ENCODE data around the gene ADARB2.

ADARB2 gene

DNA sequence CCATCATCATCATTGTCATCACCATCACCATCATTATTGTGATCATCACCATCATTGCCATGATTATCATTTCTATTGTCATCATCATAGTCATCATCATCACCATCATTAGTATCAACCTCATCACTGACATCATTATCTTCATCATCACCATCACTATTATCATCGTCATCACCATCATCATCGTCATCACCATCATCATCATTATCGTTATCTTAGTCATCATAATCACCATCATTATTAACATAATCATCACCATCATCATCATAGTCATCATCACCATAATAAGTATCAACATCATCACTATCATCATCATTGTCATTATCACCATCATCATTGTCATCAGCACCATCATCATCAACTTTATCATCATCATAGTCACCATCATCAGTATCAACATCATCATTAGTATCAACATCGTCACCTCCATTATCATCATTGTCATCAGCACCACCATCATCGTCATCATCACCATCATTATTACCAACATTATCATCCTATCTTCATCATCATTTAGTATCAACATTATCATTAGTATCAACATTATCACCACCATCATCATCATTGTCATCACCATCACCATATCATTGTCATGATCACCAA lies 241.3 kb downstream of the ADARB2 start (continued):
- no peak for TF ChIP-seq ZNF184 (tag by site-specific recombination; IDR thresholded peaks at IDR 0.05)
- no peak for TF ChIP-seq TCF7L2 (IDR thresholded peaks at IDR 0.05; ENCODE audit: borderline replicate concordance, low read depth, low read length)
- TF ChIP-seq ZNF214 (tag by site-specific recombination; IDR thresholded peaks at IDR 0.05; ENCODE audit: borderline replicate concordance) = no peak
- TF ChIP-seq ZNF140 (tag by site-specific recombination; IDR thresholded peaks at IDR 0.05) = no peak

DNA sequence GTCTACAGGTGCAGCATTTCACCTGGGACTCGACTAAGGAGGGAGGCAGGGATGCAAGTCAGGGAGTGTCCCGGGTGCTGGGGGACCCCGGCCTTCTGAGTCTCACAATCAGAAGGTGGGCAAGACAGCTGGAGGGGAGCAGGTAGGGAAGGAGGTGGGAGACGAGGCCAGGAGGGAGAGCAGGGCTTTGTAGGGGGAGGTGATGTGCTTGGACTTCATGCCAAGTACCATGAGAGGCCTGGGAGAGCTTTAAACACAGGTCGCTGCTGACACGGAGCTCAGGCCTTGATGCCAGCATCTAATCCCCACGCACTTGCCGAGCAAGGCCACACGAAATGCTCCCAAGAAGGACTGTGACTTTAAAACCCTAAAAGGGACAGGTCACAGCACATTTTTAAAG lies 244.7 kb downstream of the ADARB2 start:
- no peaks in the 10 kb centered on the region for H3K9me3 ChIP-seq (ENCODE audit: control insufficient read depth, insufficient read depth, low read depth, low read length)
- CTCF ChIA-PET = interaction anchor here (0.6 kb wide), 1 partner anchor 1106 kb away, joined by 4 read pairs; no protein-coding TSS in a partner anchor
- no peak overlapping the region for H3K4me3 ChIP-seq (ENCODE audit: low read depth, low read length)
- TF ChIP-seq ZNF747 (tag by site-specific recombination; IDR thresholded peaks at IDR 0.05) = no peak
- no peak for TF ChIP-seq ZNF560 (tag by site-specific recombination; IDR thresholded peaks at IDR 0.05; ENCODE audit: borderline replicate concordance)
- no peak for TF ChIP-seq MYNN (tag by site-specific recombination; IDR thresholded peaks at IDR 0.05; ENCODE audit: borderline replicate concordance)
- no peak for TF ChIP-seq ZNF23 (tag by site-specific recombination; IDR thresholded peaks at IDR 0.05; ENCODE audit: borderline replicate concordance)
- no peak overlapping the region for H3K27ac ChIP-seq (ENCODE audit: extremely low read depth, low read depth, low read length)
- H3K4me1 ChIP-seq (ENCODE audit: control insufficient read depth, insufficient read depth, low read length) = no peaks in the 10 kb centered on the region
- POLR2A ChIA-PET = no interaction called here
- H3K36me3 ChIP-seq (ENCODE audit: control insufficient read depth in 2 of 2, insufficient read depth in 1 of 2, low read length in 2 of 2) = no peaks in the 10 kb centered on the region

DNA sequence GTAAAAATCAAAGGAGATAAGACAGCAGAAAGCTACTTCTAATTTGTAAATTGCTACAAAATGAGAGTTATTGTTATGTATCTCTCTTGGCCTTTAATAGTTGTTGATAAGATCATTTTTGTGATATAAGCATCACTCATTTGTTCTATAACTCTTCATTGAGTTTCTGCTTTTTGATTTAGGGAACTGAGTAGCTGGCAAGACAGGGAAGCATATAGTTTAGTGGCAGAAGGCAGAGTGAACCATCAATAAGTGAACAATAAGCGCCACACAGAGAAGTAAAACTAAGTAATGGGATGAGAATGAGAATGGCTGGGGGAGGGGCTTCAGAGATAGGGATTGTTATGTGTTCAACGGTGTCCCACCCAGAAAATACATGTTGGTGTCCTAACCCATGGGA lies 245.4 kb downstream of the ADARB2 start:
- H3K9me3 ChIP-seq (ENCODE audit: control insufficient read depth, insufficient read depth, low read depth, low read length) = no peaks in the 10 kb centered on the region
- no peaks in the 10 kb centered on the region for H3K36me3 ChIP-seq (ENCODE audit: control insufficient read depth in 2 of 2, insufficient read depth in 1 of 2, low read length in 2 of 2)
- TF ChIP-seq ZNF175 (tag by site-specific recombination; IDR thresholded peaks at IDR 0.05) (no peak), ZBTB7A (tag by site-specific recombination; IDR thresholded peaks at IDR 0.05; ENCODE audit: low read depth) (no peak), KLF10 (tag by site-specific recombination; IDR thresholded peaks at IDR 0.05) (no peak), ZNF169 (tag by site-specific recombination; IDR thresholded peaks at IDR 0.05) (no peak), ZNF266 (tag by site-specific recombination; IDR thresholded peaks at IDR 0.05; ENCODE audit: low read depth) (no peak), ZNF561 (tag by site-specific recombination; IDR thresholded peaks at IDR 0.05; ENCODE audit: borderline replicate concordance) (no peak), ZNF626 (tag by site-specific recombination; IDR thresholded peaks at IDR 0.05) (no peak), SP2 (tag by site-specific recombination; IDR thresholded peaks at IDR 0.05) (no peak)
- TF ChIP-seq, protein P1, sequence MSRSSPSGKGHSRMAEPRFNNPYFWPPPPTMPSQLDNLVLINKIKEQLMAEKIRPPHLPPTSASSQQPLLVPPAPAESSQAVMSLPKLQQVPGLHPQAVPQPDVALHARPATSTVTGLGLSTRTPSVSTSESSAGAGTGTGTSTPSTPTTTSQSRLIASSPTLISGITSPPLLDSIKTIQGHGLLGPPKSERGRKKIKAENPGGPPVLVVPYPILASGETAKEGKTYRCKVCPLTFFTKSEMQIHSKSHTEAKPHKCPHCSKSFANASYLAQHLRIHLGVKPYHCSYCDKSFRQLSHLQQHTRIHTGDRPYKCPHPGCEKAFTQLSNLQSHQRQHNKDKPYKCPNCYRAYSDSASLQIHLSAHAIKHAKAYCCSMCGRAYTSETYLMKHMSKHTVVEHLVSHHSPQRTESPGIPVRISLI (tag by site-specific recombination; IDR thresholded peaks at IDR 0.05) = no peak
- TF ChIP-seq, protein P2, sequence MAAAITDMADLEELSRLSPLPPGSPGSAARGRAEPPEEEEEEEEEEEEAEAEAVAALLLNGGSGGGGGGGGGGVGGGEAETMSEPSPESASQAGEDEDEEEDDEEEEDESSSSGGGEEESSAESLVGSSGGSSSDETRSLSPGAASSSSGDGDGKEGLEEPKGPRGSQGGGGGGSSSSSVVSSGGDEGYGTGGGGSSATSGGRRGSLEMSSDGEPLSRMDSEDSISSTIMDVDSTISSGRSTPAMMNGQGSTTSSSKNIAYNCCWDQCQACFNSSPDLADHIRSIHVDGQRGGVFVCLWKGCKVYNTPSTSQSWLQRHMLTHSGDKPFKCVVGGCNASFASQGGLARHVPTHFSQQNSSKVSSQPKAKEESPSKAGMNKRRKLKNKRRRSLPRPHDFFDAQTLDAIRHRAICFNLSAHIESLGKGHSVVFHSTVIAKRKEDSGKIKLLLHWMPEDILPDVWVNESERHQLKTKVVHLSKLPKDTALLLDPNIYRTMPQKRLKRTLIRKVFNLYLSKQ (tag by site-specific recombination; IDR thresholded peaks at IDR 0.05; ENCODE audit: borderline replicate concordance) = no peak
- CTCF ChIA-PET = no interaction called here
- no peaks in the 10 kb centered on the region for H3K4me1 ChIP-seq (ENCODE audit: control insufficient read depth, insufficient read depth, low read length)
- no peak overlapping the region for H3K4me3 ChIP-seq (ENCODE audit: low read depth, low read length)
- no peak overlapping the region for H3K27ac ChIP-seq (ENCODE audit: extremely low read depth, low read depth, low read length)
- POLR2A ChIA-PET = no interaction called here

DNA sequence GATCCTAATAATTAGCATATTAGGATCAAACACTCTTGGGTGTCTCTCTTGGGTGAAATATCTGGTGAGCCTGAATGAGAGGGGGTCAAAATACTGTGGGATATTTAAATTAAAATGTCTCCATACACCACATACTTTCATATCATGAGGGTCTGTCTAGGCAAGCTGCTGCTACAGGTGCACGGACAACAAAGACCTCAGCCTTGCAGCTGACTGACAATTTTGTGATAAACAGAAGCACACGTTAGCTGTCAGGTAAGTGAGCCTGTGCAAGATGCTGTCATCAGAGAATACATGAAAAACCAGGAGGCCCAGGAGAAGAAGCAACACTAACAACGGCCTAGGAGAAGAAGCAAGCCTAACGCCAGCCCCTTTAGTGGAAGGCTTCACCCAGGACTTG lies 247.5 kb downstream of the ADARB2 start:
- no peak overlapping the region for H3K4me3 ChIP-seq (ENCODE audit: low read depth, low read length)
- H3K36me3 ChIP-seq (ENCODE audit: control insufficient read depth in 2 of 2, insufficient read depth in 1 of 2, low read length in 2 of 2) = no peaks in the 10 kb centered on the region
- H3K27ac ChIP-seq (ENCODE audit: extremely low read depth, low read depth, low read length) = no peak overlapping the region
- ChIA-PET CTCF (no interaction called here), POLR2A (no interaction called here)
- TF ChIP-seq REPIN1 (tag by site-specific recombination; IDR thresholded peaks at IDR 0.05; ENCODE audit: low read depth) (no peak), ZNF140 (tag by site-specific recombination; IDR thresholded peaks at IDR 0.05) (no peak), HOXA7 (CRISPR knock-in tag; IDR thresholded peaks at IDR 0.05; ENCODE audit: borderline replicate concordance) (no peak), IKZF3 (tag by site-specific recombination; IDR thresholded peaks at IDR 0.05) (no peak), ZNF423 (tag by site-specific recombination; IDR thresholded peaks at IDR 0.05) (no peak)
- H3K4me1 ChIP-seq (ENCODE audit: control insufficient read depth, insufficient read depth, low read length) = no peaks in the 10 kb centered on the region
- no peaks in the 10 kb centered on the region for H3K9me3 ChIP-seq (ENCODE audit: control insufficient read depth, insufficient read depth, low read depth, low read length)
